Effector CD4-positive, alpha-beta T cell (primary cell): ENCODE data around the gene SMIM41.

Experiments
- DNase-seq: peaks from one replicate; pipeline ENCODE4 v3.0.0-alpha.2; 2020

Gene SMIM41

GRCh38 chr12:52122540-52122871 is 43.0 kb downstream of the SMIM41 start:
- DNase-seq: no peak

GRCh38 chr12:52122904-52123303 is 43.4 kb downstream of the SMIM41 start:
- DNase-seq: no peak

- DNase-seq: no peak
These were observed 44.1 kb downstream of the SMIM41 start for GRCh38 chr12:52123487-52124186.

- no peak for DNase-seq
These were observed 46.0 kb downstream of the SMIM41 start for GRCh38 chr12:52125476-52125900.

GRCh38 chr12:52126050-52126604 is 46.6 kb downstream of the SMIM41 start:
- no peak for DNase-seq

DNA sequence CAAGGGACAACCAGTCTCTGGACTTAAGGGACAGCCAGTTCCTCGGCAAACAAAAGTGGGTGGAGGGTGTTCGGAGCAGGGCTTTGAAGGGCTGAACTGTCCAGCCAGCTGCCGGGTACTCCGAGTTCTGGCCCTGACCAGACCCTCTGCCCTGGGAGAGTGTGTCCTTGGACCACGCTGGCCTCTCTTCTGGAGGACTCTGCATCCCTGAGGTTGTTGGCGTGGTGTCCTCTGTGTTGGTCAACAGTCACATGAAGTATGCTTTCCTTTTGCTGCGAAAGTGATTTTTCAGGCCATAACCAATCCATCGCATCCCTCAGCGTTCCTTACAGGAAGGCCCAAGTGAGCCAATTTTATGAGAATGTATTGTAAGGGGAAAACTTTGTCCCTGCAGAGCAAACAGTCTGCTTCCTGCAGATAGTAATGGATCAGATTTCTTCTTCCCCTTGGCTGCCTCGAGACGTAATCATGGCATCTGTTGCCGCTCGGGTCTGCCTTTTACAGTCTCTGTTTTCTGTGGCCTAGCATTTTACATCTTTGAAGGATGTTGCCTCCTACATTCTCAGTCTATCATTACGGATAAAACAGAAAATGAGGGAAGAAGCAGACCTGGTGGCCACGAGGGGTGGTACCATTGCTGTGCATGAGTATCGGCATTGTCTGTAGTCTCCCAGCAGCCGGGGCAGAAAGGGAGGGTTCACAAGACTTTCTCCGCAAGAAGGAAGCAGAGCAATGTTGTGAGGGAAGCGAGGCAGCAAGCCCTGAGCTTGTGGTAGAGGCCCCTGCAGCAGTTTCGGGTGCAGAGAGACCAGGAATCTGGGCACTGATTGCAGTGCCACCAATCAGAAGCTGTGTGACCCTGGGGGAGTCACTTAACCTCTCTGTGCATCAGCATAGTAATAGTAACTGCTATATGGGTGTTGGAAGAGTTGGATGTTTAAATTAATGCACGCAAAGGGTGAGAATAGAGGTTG is 47.4 kb downstream of the SMIM41 start:
- DNase-seq: no peak

GRCh38 chr12:52127683-52128450 is 48.4 kb downstream of the SMIM41 start:
- no peak for DNase-seq

DNA sequence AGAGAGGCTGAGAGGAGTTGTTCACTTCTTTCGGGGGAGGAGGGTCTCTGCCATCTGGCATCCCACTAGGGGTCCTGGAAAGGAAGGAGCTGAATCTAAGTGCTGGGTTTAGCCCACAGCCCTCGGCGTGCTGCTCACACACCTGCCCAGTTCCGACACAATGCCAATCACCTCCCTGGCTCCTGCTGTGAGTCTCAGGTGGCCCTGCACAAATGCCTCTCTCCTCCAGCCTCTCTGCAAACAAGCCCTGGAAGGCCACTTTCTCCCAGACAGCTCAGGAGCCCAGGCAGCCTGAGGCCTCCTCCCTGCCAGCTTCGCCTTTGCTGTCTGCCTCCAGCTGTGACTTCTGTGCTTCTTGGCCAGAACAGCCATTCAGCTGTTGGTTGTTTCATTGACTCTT is 51.2 kb downstream of the SMIM41 start:
- DNase-seq: no peak

DNA sequence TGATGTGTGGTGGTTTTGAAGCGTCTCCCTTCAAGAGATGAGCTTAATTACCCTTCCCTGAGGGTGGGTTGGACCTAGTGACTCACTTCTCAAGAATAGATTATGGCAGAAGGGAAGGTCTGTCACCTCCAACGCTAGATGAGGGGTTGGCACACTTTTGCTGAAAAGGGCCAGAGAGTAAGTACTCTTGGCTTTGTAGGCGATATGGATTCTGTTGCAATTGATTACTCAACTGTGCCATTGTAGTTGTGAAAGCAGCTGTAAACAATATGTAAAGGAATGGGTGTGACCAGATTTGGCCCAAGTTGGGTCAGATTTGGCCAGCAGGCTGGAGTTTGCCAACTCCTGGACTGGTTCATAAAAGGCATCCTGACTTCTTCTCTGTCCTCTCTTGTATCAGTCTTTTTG is 53.3 kb downstream of the SMIM41 start:
- no peak for DNase-seq

GRCh38 chr12:52137746-52138145 is 58.2 kb downstream of the SMIM41 start:
- DNase-seq: no peak

DNA sequence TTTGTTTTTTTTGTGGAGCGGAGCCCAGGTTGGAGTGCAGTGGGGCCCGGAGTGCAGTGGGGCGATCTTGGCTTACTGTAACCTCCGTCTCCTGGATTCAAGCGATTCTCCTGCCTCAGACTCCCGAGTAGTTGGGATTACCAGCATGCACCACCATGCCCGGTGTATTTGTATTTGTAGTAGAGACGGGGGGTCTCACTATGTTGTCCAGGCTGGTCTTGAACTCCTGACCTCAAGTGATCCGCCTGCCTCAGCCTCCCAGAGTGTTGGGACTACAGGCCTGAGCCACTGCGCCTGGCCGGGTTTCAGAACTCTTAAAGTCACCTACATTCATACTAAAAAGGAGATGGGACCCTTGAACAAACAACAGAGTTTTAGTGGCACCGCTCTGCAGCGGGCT is 59.6 kb downstream of the SMIM41 start:
- DNase-seq: no peak

- DNase-seq: no peak
These were observed 60.1 kb downstream of the SMIM41 start for GRCh38 chr12:52139579-52140062.

DNA sequence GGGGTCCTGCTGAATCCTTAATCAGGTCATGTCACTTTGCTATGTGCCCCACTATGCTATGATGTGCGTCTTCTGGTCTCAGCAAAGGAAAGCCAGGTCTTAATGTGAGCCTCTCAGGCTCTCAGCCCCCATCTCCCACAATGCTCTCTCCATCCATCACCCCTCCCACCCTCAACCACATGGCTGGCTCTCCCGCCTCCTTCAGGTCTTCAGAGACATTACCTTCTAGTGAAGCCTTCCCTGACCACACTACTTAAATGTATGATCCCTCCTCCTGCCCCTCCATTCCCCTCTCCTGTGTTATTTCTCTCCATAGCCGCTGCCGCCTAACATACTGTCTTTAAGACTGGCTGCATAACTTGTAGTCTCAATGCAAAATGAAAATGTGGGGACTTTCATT is 61.8 kb downstream of the SMIM41 start:
- DNase-seq: no peak

GRCh38 chr12:52141875-52142274 is 62.4 kb downstream of the SMIM41 start:
- DNase-seq: no peak

- DNase-seq: no peak
These were observed 62.9 kb downstream of the SMIM41 start for GRCh38 chr12:52142431-52142830.

- no peak for DNase-seq
These were observed 65.2 kb downstream of the SMIM41 start for GRCh38 chr12:52144512-52145227.

GRCh38 chr12:52145228-52146088 is 66.0 kb downstream of the SMIM41 start:
- DNase-seq: no peak

DNA sequence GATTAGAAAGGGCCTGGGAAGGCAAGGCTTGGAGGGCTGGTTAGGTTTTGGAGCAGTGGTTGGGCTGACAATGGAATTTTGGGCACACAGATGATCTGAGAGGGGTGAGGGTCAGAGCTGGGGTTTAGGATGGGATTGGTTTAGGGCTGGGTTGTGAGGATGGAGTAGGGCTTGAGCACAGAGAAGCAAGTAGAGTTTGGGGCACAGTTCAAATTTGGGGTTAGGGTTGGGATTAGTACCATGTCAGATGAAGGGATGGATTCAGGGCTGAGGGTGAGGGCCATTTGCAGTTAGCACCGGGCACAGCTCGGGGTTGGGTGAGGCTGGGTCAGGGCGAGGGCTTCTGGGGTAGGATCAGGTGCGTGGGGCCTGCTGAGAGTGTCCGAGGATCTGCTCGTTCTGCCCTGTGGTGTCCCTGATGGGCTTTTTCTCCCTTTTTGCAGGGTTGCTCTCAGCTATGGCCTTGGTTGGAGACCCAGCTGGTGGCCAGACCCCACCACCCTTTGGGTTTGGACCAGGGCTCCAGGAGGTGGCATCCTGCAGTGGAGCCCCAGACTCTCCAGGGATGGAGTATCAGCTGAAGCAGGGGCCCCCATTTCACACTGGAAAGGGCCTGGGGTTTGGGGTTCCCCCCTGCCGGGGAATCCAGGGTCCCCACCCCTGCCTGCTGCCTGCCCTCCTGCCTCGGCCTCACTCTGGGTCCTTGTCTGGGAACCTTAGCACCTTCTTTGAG is 66.8 kb downstream of the SMIM41 start:
- no peak for DNase-seq

- no peak for DNase-seq
These were observed 67.4 kb downstream of the SMIM41 start for GRCh38 chr12:52146822-52147366.

- no peak for DNase-seq
These were observed 68.0 kb downstream of the SMIM41 start for GRCh38 chr12:52147367-52147963.
